GM04504 (cell line): ENCODE measurements around the gene ULK4.
"Not testable (repeated sequence)": the region's sequence is repeated elsewhere in the genome, so short reads cannot be mapped to it uniquely, and the experiment has no call there.

Experiments
- DNase-seq: peaks from one replicate; pipeline ENCODE4 v3.0.0-alpha.2; 2012; ENCODE audit warnings: low read depth

Gene ULK4

GRCh38 chr3:41436983-41437382 lies 524.9 kb downstream of the ULK4 start:
- no peak for DNase-seq

GRCh38 chr3:41434781-41435180 lies 527.1 kb downstream of the ULK4 start:
- peak; percentile 9 for DNase-seq

- no peak for DNase-seq
Observed at GRCh38 chr3:41431386-41431785, 530.5 kb downstream of the ULK4 start.

GRCh38 chr3:41430886-41431285 lies 531.0 kb downstream of the ULK4 start:
- DNase-seq, result no peak

GRCh38 chr3:41430391-41430790 lies 531.5 kb downstream of the ULK4 start:
- DNase-seq, result no peak

GRCh38 chr3:41426485-41426884 lies 535.4 kb downstream of the ULK4 start:
- no peak for DNase-seq

GRCh38 chr3:41424543-41425300 lies 537.2 kb downstream of the ULK4 start:
- no peak for DNase-seq

GRCh38 chr3:41419809-41420208 lies 542.1 kb downstream of the ULK4 start:
- no peak for DNase-seq

GRCh38 chr3:41418961-41419691 lies 542.8 kb downstream of the ULK4 start:
- no peak for DNase-seq

- DNase-seq, result no peak
Observed at GRCh38 chr3:41417574-41417973, 544.3 kb downstream of the ULK4 start.

GRCh38 chr3:41411065-41411464 lies 550.8 kb downstream of the ULK4 start:
- DNase-seq, result no peak

GRCh38 chr3:41405466-41405865 lies 556.4 kb downstream of the ULK4 start:
- no peak for DNase-seq

GRCh38 chr3:41404582-41404981 lies 557.3 kb downstream of the ULK4 start:
- DNase-seq, result no peak

GRCh38 chr3:41394896-41395295 lies 567.0 kb downstream of the ULK4 start:
- DNase-seq, result no peak

GRCh38 chr3:41370765-41371535 lies 591.0 kb downstream of the ULK4 start:
- DNase-seq, result not testable (repeated sequence)

- no peak for DNase-seq
Observed at GRCh38 chr3:41370307-41370706, 591.6 kb downstream of the ULK4 start.

GRCh38 chr3:41369838-41370237 lies 592.1 kb downstream of the ULK4 start:
- DNase-seq, result no peak

GRCh38 chr3:41365973-41366372 lies 595.9 kb downstream of the ULK4 start:
- no peak for DNase-seq

- peak; percentile 8 for DNase-seq
Observed at GRCh38 chr3:41364736-41365135, 597.2 kb downstream of the ULK4 start.

- no peak for DNase-seq
Observed at GRCh38 chr3:41363830-41364523, 597.9 kb downstream of the ULK4 start.

- no peak for DNase-seq
Observed at GRCh38 chr3:41362638-41363559, 599.0 kb downstream of the ULK4 start.
